Osteocyte (in vitro differentiated cells): ENCODE measurements around the gene PRELP. TPM values are rescaled to one million over a fixed set of nuclear protein-coding genes. Genes with fewer than 3 reads are reported as not detected.

Experiments used
- DNase-seq: peaks from one replicate; pipeline ENCODE4 v3.0.0; 2021; ENCODE audit warnings: mixed read lengths; ENCODE audit not compliant: unreplicated experiment; ENCODE audit errors: extremely low spot score
- H3K27ac Mint-ChIP-seq: one replicate; pipeline ENCODE4 v1.8.0; 2021; ENCODE audit warnings: mild to moderate bottlenecking, mixed read lengths; ENCODE audit not compliant: unreplicated experiment
- H3K27me3 Mint-ChIP-seq: one replicate; pipeline ENCODE4 v1.8.0; 2021; ENCODE audit warnings: mixed read lengths; ENCODE audit not compliant: unreplicated experiment
- H3K36me3 Mint-ChIP-seq: one replicate; pipeline ENCODE4 v1.8.0; 2021; ENCODE audit warnings: mixed read lengths; ENCODE audit not compliant: unreplicated experiment
- H3K4me1 Mint-ChIP-seq: one replicate; pipeline ENCODE4 v1.8.0; 2021; ENCODE audit warnings: mixed read lengths; ENCODE audit not compliant: unreplicated experiment
- H3K4me3 Mint-ChIP-seq: one replicate; pipeline ENCODE4 v1.8.0; 2021; ENCODE audit warnings: mild to moderate bottlenecking, moderate library complexity, mixed read lengths; ENCODE audit not compliant: unreplicated experiment
- H3K9me3 Mint-ChIP-seq: one replicate; pipeline ENCODE4 v1.8.0; 2021; ENCODE audit warnings: mixed read lengths; ENCODE audit not compliant: unreplicated experiment
- total RNA-seq: library from RNA; stranded (reverse); gene quantifications from 2 replicates; pipeline ENCODE4 v1.2.1, GENCODE V29; 2021
- TF ChIP-seq, protein P1 (sequence below): fragments of 200-600 bp; sonication (generic); IDR thresholded peaks from 2 replicates; pipeline ENCODE4 v1.5.0; 2021; ENCODE audit warnings: antibody characterized with exemption, mild to moderate bottlenecking, moderate library complexity

The PRELP gene
- total RNA-seq, 1 donor from 2014 or later, result 1.0 TPM

DNA sequence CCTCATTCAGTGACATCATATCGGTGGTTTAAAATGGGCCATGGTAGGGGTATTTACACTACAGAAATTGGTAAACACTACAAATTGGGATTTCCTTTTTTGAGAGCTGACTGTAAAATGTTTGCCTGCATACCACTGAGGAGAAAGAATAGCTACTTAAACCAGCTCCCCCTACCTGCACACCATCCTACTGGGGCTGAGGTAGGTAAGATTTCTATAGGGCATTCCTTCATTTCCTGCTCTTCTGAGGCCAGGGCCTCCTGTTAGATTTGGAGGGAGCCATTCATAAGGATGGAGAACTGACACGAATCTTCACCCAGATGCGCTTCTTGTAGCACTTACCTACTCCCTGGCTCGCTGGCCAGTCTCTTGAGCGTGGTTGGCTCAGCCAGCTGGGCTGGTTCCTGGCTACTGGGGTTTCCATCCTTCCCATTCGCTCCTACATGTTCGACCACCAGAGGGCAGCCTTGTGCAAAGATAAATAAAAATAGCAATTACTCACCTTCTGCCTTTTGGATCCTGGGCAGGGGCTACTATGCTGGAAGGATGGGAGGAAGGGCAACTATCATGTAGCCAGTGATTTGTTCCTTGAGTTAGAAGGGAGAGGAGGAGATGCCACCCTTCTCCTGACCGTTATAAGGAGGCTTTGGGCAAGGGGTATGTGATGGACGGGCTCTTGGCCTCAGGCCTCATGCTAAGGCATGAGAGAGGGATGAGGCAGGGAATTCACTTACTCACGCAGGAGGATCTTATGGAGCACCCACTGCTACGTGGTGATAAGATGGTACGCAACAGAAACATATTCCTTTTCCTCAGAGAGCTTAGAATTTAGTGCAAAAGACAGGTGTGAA, 29.0 kb downstream of the PRELP start:
- Mint-ChIP-seq H3K4me1 (peaks cover 26% of the 10 kb centered on the region), H3K36me3 (no peaks in the 10 kb centered on the region), H3K9me3 (no peaks in the 10 kb centered on the region), H3K4me3 (no peak overlapping the region), H3K27me3 (no peaks in the 10 kb centered on the region), H3K27ac (no peak overlapping the region)
- TF ChIP-seq, protein P1, sequence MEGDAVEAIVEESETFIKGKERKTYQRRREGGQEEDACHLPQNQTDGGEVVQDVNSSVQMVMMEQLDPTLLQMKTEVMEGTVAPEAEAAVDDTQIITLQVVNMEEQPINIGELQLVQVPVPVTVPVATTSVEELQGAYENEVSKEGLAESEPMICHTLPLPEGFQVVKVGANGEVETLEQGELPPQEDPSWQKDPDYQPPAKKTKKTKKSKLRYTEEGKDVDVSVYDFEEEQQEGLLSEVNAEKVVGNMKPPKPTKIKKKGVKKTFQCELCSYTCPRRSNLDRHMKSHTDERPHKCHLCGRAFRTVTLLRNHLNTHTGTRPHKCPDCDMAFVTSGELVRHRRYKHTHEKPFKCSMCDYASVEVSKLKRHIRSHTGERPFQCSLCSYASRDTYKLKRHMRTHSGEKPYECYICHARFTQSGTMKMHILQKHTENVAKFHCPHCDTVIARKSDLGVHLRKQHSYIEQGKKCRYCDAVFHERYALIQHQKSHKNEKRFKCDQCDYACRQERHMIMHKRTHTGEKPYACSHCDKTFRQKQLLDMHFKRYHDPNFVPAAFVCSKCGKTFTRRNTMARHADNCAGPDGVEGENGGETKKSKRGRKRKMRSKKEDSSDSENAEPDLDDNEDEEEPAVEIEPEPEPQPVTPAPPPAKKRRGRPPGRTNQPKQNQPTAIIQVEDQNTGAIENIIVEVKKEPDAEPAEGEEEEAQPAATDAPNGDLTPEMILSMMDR, result peak; percentile 87
- peak; percentile 90 for DNase-seq

DNA sequence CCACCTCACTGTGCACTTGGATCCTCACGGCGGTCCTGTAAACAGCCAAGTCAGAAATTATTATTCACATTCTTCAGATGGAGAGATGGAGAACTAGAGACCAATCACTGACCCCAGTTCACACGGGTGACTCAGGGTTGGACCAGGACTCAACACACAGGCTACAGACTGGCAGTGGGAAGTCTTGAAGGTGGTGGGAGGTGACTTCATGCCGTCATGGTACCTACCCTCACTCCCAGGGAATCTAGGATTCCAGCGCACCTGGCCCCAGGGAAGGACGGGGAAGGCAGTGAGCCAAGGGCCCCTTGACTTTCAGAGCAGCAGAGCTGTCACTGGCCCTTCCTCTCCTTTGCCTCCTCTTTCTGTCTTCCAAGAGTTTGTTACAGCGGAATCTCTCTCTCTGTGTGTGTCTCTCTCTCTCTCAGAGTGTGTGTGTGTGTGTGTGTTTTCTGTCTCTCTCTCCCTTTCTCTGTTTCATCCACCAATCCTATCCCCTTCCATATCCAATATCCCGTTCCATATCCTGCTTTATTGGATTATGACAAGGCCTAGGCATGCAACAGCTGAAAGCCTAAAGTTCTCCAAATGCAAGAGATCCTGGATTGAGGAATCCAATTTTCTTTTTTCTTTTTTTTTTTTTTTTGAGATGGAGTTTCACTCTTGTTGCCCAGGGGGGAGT, 30.1 kb downstream of the PRELP start:
- Mint-ChIP-seq H3K36me3 (no peaks in the 10 kb centered on the region), H3K9me3 (no peaks in the 10 kb centered on the region), H3K4me3 (no peak overlapping the region), H3K27me3 (no peaks in the 10 kb centered on the region), H3K27ac (no peak overlapping the region), H3K4me1 (peaks cover 26% of the 10 kb centered on the region)
- no peak for DNase-seq
- TF ChIP-seq, protein P1, result no peak

GRCh38 chr1:203506858-203507626, 31.4 kb downstream of the PRELP start:
- Mint-ChIP-seq H3K27me3 (no peaks in the 10 kb centered on the region), H3K4me1 (peaks cover 31% of the 10 kb centered on the region), H3K36me3 (no peaks in the 10 kb centered on the region), H3K9me3 (no peaks in the 10 kb centered on the region), H3K4me3 (no peak overlapping the region), H3K27ac (peak overlapping the region; percentile 66)
- TF ChIP-seq, protein P1, result no peak
- DNase-seq, result no peak

DNA sequence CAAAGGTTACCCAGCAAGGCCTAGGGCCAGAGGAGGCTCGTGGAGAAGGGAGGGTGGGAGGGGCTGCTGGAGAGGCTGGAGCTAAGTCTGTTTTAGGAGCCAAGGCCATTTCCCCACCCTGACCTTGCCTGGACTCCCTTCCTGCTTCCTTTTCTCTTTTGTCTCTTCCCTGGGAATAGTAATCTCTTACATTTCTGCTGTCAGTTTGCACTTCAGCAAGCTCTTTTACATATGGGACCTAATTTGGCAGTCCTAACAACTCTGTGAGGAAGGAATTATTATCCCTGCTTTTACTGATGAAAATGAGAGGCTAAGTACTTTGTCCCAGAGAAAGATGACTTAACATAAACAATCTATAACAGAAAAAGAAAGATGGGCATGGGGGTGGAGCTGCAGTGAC, 32.2 kb downstream of the PRELP start:
- Mint-ChIP-seq H3K27ac (peak overlapping the region; percentile 38), H3K4me3 (no peak overlapping the region), H3K27me3 (no peaks in the 10 kb centered on the region), H3K4me1 (peaks cover 38% of the 10 kb centered on the region), H3K9me3 (no peaks in the 10 kb centered on the region), H3K36me3 (no peaks in the 10 kb centered on the region)
- no peak for DNase-seq
- TF ChIP-seq, protein P1, result no peak
